Measurements from ENCODE around the gene CCDC182.

The CCDC182 gene

GRCh38 chr17:57726213-57726790 lies 18.8 kb downstream of the CCDC182 start:
- no peak for DNase-seq

- DNase-seq: no peak
Observed at GRCh38 chr17:57724729-57725125, 20.4 kb downstream of the CCDC182 start.

GRCh38 chr17:57724026-57724728 lies 20.9 kb downstream of the CCDC182 start:
- no peak for DNase-seq

- no peak for DNase-seq
Observed at GRCh38 chr17:57723427-57724025, 21.6 kb downstream of the CCDC182 start.

DNA sequence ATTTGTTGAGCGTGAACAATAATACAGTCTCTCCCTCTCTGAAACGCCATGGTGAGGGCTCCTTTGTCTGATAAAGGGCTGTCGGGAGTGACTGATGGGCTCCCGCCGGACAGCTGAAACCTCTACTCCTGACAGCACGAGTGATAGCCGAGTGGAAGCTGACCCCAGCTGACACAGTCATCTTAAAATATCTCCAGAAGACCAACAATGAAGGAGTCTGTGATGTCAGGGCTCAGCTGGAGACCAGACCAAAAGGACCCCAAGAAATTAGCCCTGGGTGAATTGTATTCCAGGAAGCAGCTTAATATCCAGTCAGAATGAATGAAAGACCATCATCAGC lies 22.4 kb downstream of the CCDC182 start:
- DNase-seq: no peak

- no peak for DNase-seq
Observed at GRCh38 chr17:57721967-57722703, 23.0 kb downstream of the CCDC182 start.

DNA sequence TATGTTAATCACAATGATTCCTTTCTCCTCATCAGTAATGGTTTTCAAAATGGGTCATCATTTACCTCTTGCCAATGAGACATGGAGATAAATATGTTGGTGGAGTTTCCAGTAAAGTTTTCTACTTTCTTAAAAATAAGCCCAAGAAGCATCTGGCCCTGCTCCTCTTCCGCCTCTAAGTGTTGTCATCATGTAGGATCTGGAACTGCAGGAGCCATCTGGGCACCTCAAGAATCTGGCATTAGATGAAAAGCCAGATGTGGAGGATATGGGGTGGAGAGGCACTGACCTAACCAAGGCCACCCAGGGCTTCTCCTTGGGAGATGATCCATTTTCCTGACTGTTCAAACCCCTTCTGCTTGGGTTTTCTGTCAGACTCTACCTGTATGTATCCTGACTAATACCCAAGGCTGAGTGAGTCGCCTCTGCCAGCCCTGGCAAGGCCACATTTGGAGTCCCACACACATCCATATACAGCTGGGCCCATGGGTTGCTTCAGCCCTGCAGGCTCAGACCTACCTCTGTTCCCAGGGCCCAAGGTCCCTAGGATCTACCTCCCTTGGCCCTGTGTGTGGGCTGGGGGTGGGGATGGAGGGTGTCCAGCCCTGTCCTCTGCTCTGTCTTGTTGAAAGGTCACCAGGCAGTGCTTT lies 24.6 kb downstream of the CCDC182 start:
- DNase-seq: no peak

DNA sequence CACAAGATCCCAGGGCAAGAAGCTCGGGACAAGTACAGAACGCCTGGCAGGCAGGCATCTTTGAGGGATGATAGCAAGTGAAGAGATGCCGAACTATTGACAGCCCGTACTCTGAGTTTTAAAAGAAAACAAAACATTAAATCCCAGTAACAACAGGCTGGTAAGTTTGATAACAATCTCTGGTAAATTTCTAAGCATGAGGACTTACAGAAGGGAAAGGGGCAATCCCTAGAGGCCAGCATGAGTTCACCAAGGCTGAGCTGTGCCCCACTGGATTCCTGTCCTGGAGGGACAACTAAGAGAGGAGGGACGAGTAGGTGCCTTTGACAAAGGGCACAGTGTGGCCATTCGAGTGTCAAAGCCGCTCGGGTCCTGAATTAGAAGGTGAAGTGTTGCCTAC lies 26.2 kb downstream of the CCDC182 start:
- DNase-seq: no peak

DNA sequence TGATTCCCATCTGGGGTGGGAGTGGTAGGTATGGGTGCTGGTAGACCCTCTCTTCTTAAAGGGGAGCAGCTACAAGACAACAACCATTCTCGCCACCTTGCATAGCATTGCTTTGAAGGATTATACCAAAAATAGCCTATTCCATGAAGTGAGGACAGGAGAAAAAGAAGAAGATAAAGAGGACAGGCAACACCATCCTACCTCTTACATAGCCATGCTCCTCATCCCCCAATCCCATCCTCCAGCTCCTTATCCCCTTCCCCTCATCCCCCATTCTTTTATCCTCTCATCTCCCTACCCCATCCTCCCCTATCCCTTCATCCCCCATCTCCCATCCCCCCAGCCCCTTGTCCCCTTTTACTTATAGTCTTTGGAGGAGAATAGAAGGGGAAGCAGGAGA lies 29.1 kb downstream of the CCDC182 start:
- DNase-seq: no peak

GRCh38 chr17:57714665-57715180 lies 30.4 kb downstream of the CCDC182 start:
- no peak for DNase-seq

DNA sequence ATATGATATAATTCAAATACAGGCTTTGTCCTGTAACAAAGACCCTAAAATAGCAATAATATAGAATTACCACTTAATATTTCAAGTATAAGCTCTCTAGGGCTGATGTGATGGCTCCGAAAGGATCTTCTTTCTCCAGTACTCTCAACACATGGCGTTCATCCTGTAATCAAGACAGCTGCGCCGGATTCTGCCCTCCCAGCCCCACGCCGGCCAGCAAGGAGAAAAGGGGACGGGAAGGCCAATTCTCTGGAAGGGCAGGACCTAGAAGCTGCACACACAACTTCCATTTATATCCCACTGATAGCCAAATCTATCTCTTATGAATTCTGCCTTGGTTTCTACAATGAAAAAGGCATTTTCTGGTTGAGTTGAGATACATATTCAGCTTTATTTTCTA lies 32.0 kb downstream of the CCDC182 start:
- no peak for DNase-seq

DNA sequence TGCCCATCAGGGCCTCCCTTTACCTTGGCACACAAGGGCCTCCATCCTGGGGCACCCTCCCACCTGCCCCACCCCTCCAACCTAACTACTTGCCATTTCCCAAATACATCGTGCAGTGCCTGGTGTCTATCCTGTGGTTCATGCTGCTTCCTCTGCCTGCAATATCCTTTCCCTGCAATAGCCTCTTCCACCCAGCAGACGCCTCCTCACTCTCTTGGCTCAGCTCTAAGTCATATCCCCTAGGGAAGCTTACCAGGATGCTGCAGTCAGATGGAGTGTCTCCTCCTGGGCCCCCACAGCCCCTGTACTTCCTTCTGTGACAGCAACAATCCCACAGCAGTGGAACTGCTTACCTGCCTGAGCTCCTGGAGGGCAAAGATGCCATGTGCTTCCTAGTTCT lies 36.7 kb downstream of the CCDC182 start:
- no peak for DNase-seq

DNA sequence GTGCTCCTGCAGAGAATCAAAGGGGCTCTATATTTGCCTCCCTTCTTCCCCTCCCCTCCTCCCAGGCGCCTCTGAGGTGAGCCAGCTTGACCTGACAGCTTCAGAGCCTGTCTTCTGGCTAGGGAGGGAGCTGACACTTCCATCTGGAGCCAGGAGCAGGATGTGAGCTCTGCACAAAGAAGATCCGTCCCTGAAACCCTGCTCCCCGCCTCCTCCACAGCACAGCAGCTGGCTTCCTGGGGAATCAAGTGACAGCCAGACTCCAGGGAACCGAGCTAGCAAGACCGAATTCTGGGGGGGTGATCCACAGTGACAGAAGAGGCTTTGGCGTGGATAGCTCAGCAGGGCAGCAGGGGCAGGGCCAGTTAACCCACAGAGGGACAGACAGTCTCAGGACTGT lies 37.2 kb downstream of the CCDC182 start:
- no peak for DNase-seq

- DNase-seq: no peak
Observed at GRCh38 chr17:57706761-57707160, 38.3 kb downstream of the CCDC182 start.

DNA sequence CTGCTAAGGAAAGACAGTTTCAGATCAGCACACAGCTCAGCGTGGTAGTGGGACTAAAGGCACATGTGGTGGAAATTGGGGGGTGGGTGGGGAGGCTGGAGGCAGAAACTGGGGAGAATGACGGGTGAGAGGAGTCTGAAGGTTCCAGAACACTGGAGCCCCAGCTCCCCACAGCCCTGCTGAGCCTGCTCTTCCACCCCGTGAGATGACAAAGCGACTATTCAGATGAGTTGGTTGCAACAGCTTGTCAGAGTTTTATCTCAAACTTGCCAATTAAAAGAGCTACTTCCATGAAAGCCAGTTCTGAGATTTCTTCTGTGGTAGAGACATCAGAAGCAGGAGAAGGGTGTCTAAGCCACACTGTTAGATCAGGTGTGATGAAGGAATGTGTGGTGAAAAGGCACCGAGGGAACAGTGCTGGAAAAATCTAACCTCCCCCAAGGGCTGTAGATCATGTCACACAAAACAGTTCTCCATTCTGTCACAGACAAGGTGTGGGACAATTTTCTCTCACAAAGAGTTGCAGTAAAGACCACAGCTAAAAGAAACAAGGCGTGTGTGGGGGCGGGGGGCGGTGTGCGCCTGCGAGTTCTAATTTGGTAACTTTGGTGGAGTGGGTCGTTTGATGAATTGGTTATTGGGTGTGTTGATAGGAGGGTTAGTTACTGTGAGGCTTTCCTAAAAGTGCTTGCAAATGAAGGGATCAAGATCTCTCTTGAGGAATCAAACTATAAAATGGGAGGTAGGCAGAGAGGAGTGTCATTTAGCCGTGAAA lies 39.0 kb downstream of the CCDC182 start:
- DNase-seq: no peak

GRCh38 chr17:57704448-57704847 lies 40.7 kb downstream of the CCDC182 start:
- DNase-seq: no peak

- DNase-seq: no peak
Observed at GRCh38 chr17:57703273-57703672, 41.8 kb downstream of the CCDC182 start.

DNA sequence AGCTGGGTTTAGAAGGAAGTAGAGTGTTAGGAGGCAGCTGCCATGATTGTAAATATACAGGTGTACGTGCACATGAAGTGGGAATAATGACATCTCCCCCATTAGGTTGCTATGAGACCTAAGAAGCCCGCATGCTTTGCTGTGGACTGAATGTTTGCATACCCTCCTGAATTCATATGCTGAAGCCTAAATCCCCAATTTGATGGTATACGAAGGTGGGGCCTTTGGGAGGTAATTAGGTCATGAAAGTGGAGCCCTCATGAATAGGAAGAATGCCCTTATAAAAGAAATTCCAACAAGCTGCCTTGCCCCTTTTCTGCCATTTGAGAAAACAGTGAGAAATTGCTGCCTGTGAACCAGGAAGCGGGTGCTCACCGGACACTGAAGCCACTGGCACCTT lies 44.0 kb downstream of the CCDC182 start:
- DNase-seq: no peak

DNA sequence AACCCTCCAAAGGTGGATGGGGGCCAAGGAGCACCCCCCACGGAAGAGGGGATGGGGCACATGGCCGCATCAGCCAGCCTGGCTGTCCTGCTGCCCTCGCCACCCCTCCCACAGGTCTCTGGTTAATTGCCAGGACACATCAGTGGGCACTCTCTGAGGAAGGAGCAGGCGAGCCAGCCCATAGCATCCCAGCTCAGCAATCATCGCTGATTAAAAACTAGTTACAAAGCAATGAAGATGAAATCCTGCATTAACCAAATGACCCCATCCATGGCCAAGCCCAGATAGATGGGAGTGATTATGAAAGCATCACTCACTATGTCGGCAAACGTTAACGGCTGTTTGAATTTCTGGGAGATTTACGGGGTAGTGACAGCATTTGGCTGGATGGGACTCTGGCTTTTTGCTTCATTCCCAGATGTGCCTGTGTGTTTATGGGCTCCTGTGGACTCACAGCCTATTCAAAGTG lies 45.3 kb downstream of the CCDC182 start:
- no peak for DNase-seq

DNA sequence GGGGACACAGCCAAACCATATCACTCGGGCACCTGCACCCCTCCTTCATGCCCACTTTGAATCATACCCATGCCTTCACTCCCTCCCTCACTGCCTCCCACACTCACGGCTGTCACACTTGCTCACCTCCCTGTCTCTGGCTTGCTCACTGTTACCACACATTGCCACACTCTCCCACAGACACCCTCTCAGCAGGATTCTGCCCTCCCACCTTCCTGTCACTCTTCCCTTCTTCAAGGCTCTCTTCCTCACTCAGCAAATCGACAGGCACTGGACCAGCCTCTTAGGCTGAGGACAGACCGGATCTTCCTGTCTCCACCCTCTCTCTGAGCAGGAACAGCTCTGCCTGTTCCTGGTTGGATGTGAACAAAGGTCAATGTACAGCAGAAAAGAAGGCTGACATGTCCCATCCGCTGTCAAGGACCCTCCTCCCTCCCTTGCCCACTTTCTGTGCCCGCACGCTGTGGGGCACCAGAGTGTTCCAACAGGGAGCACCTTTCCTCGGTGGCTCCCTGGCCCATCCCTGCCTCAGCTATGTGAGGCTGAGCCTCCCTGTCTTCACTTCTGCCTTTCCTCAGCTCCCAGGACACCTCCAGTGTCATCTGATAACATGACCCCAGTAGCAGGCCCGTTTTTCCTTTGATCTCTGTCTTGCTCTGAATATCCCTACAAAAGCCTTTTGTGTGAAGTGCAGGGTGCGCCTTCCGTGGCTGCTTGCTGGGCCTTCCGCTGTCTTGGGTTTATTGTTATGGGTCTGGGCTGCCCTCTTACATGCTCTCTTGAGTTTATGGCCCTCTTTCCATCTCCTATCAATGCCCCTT lies 47.0 kb downstream of the CCDC182 start:
- DNase-seq: no peak

DNA sequence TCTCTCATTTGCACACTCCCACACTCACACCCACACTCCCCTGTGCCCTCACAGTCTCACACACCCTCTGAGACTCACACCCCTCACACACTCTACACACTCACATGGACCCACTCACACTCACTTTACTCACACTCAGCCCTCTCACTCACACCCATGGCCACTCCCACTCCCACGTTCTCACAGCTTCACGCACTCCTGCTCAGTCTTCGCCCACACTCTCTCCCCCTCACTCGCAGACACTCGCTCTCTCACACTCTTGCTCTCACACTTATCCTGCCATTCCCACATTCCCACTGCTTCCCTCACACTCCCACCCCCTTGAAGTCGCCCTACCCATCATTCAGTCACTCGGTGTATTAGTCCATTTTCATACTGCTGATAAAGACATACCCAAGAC lies 47.9 kb downstream of the CCDC182 start:
- DNase-seq: no peak

Data from activated CD8-positive, alpha-beta memory T cell treated with anti-CD3 and anti-CD28 coated beads, Interleukin-2, amount 50 U/mL, for 48 hours (primary cell).